CD4-positive, CD25-positive, alpha-beta regulatory T cell (primary cell): Measurements from ENCODE around the gene CD9. TPM values are rescaled to one million over a fixed set of nuclear protein-coding genes. Genes with fewer than 3 reads are reported as not detected.

Source experiments
- ATAC-seq, 2 donors: fragments of 150-1000 bp; cut with Tn5 transposase; one replicate each; pipeline ENCODE4 v1.10.0; 2021; ENCODE audit warnings: low read depth in 2 of 2, moderate number of reproducible peaks in 2 of 2, moderate library complexity in 1 of 2
- DNase-seq, 3 donors: peaks; one replicate each; pipeline versions ENCODE4 v3.0.0 to v3.0.0-alpha.2; 2012 to 2022; ENCODE audit warnings: mixed read lengths in 1 of 3
- H3K27ac ChIP-seq: one replicate; pipeline ENCODE4 v1.7.0; 2013; ENCODE audit warnings: mild to moderate bottlenecking, low read length; ENCODE audit not compliant: insufficient read depth, poor library complexity, severe bottlenecking
- H3K27me3 ChIP-seq: one replicate; pipeline ENCODE4 v1.7.0; 2013; ENCODE audit warnings: low read length; ENCODE audit not compliant: control insufficient read depth, insufficient read depth
- H3K36me3 ChIP-seq: one replicate; pipeline ENCODE4 v1.7.0; 2013; ENCODE audit warnings: mild to moderate bottlenecking, low read length, moderate library complexity; ENCODE audit not compliant: control insufficient read depth, insufficient read depth
- H3K4me1 ChIP-seq: 2 replicates; pipeline ENCODE4 v1.7.0; 2013; ENCODE audit warnings: mild to moderate bottlenecking, low read length; ENCODE audit not compliant: insufficient read depth, control insufficient read depth, poor library complexity, severe bottlenecking
- H3K4me3 ChIP-seq: one replicate; pipeline ENCODE4 v1.7.0; 2013; ENCODE audit warnings: low read depth, mild to moderate bottlenecking, low read length, moderate library complexity
- H3K9me3 ChIP-seq, 2 experiments: 1 replicate in 1 of 2; 2 replicates in 1 of 2; pipeline ENCODE4 v1.7.0; 2013; ENCODE audit warnings: low read length in 2 of 2, mild to moderate bottlenecking in 1 of 2, moderate library complexity in 1 of 2; ENCODE audit not compliant: control insufficient read depth in 2 of 2
- H3K27ac Mint-ChIP-seq, 3 donors: one replicate each; pipeline ENCODE4 v1.8.0; 2020 to 2022; ENCODE audit warnings: mild to moderate bottlenecking in 3 of 3, mixed read lengths in 3 of 3, moderate library complexity in 2 of 3
- H3K27me3 Mint-ChIP-seq: one replicate; pipeline ENCODE4 v1.8.0; 2022; ENCODE audit warnings: mild to moderate bottlenecking, mixed read lengths
- H3K36me3 Mint-ChIP-seq: one replicate; pipeline ENCODE4 v1.8.0; 2020; ENCODE audit warnings: mixed read lengths
- H3K4me1 Mint-ChIP-seq, 4 donors: one replicate each; pipeline ENCODE4 v1.8.0; 2020 to 2022; ENCODE audit warnings: mixed read lengths in 4 of 4, mild to moderate bottlenecking in 1 of 4
- H3K4me3 Mint-ChIP-seq, 4 donors: one replicate each; pipeline ENCODE4 v1.8.0; 2020 to 2022; ENCODE audit warnings: mild to moderate bottlenecking in 4 of 4, mixed read lengths in 4 of 4, moderate library complexity in 3 of 4
- H3K9me3 Mint-ChIP-seq, 7 donors: one replicate each; pipeline ENCODE4 v1.8.0; 2020 to 2022; ENCODE audit warnings: mixed read lengths in 7 of 7, mild to moderate bottlenecking in 3 of 7, moderate library complexity in 2 of 7
- polyA plus RNA-seq, 4 donors: library from polyadenylated mRNA; unstranded; fragments of 300-500 nt; fragmentation: Illumina TruSeq; gene quantifications; one replicate each; pipeline ENCODE4 v1.2.3, GENCODE V29; 2021
- total RNA-seq: library from RNA; stranded (reverse); gene quantifications from one replicate; pipeline ENCODE4 v1.2.3, GENCODE V29; 2022

CD9 gene
- total and polyA plus RNA-seq, 5 donors from 2014 or later, result 3.6 to 10.3 (median 4.9) TPM

- DNase-seq, result no peak
- H3K27me3 Mint-ChIP-seq, result peaks cover 4% of the 10 kb centered on the region
- H3K36me3 ChIP-seq, result no peaks in the 10 kb centered on the region
- ATAC-seq, result no peak
- H3K9me3 Mint-ChIP-seq, result no peaks in the 10 kb centered on the region
- no peaks in the 10 kb centered on the region for H3K27me3 ChIP-seq
- H3K9me3 ChIP-seq, result no peaks in the 10 kb centered on the region
- H3K36me3 Mint-ChIP-seq, result no peaks in the 10 kb centered on the region
- H3K4me1 ChIP-seq, result peaks cover 23% of the 10 kb centered on the region
- no peak overlapping the region for H3K4me3 Mint-ChIP-seq
- H3K4me1 Mint-ChIP-seq, result peaks cover 7 to 31% (median 20%) of the 10 kb centered on the region in 4 donors
- H3K27ac Mint-ChIP-seq, result peak overlapping the region in 1 of 3 donors; percentile 84
- H3K4me3 ChIP-seq, result no peak overlapping the region
- no peak overlapping the region for H3K27ac ChIP-seq
Measured at GRCh38 chr12:6228535-6229223, 28.5 kb downstream of the CD9 start.

GRCh38 chr12:6229224-6230218, 29.3 kb downstream of the CD9 start:
- no peak for ATAC-seq
- Histone ChIP-seq H3K27me3 (no peaks in the 10 kb centered on the region), H3K36me3 (no peaks in the 10 kb centered on the region), H3K9me3 (no peaks in the 10 kb centered on the region), H3K27ac (peak overlapping the region; percentile 67), H3K4me1 (peaks cover 23% of the 10 kb centered on the region), H3K4me3 (no peak overlapping the region)
- peaks cover 4% of the 10 kb centered on the region for H3K27me3 Mint-ChIP-seq
- peaks cover 7 to 34% (median 22%) of the 10 kb centered on the region in 4 donors for H3K4me1 Mint-ChIP-seq
- H3K27ac Mint-ChIP-seq, result peak overlapping the region in 2 of 3 donors; percentile 88 to 92
- H3K4me3 Mint-ChIP-seq, result no peak overlapping the region
- H3K36me3 Mint-ChIP-seq, result no peaks in the 10 kb centered on the region
- no peak for DNase-seq
- no peaks in the 10 kb centered on the region for H3K9me3 Mint-ChIP-seq

- no peaks in the 10 kb centered on the region for H3K9me3 ChIP-seq
- no peaks in the 10 kb centered on the region for H3K36me3 ChIP-seq
- Mint-ChIP-seq H3K27me3 (no peaks in the 10 kb centered on the region), H3K4me3 (peak overlapping the region; percentile 5 to 82 (median 60)), H3K27ac (peak overlapping the region; percentile 88 to 93 (median 92)), H3K4me1 (peaks cover 7 to 34% (median 23%) of the 10 kb centered on the region in 4 donors), H3K36me3 (peaks cover 6% of the 10 kb centered on the region), H3K9me3 (no peaks in the 10 kb centered on the region)
- peak overlapping the region; percentile 9 for H3K4me3 ChIP-seq
- H3K27ac ChIP-seq, result peak overlapping the region; percentile 67
- peak; percentile 92 to 95 for ATAC-seq
- H3K4me1 ChIP-seq, result peaks cover 23% of the 10 kb centered on the region
- peak; percentile 60 to 89 (median 78) for DNase-seq
- no peaks in the 10 kb centered on the region for H3K27me3 ChIP-seq
Measured at GRCh38 chr12:6230321-6231110, 30.3 kb downstream of the CD9 start.

- Histone ChIP-seq H3K27ac (peak overlapping the region; percentile 65), H3K27me3 (no peaks in the 10 kb centered on the region), H3K36me3 (no peaks in the 10 kb centered on the region), H3K4me3 (peak overlapping the region; percentile 9), H3K9me3 (no peaks in the 10 kb centered on the region), H3K4me1 (peaks cover 23% of the 10 kb centered on the region)
- Mint-ChIP-seq H3K27ac (peak overlapping the region in 2 of 3 donors; percentile 88 to 92), H3K4me1 (peaks cover 7 to 34% (median 23%) of the 10 kb centered on the region in 4 donors), H3K9me3 (no peaks in the 10 kb centered on the region), H3K4me3 (no peak overlapping the region), H3K36me3 (peaks cover 6% of the 10 kb centered on the region), H3K27me3 (no peaks in the 10 kb centered on the region)
- DNase-seq (no peak), ATAC-seq (no peak)
Measured at GRCh38 chr12:6231359-6232268, 31.4 kb downstream of the CD9 start.

- peak overlapping the region in 2 of 3 donors; percentile 12 to 37 for H3K27ac Mint-ChIP-seq
- Histone ChIP-seq H3K4me3 (no peak overlapping the region), H3K9me3 (no peaks in the 10 kb centered on the region), H3K36me3 (no peaks in the 10 kb centered on the region), H3K4me1 (peaks cover 23% of the 10 kb centered on the region), H3K27ac (no peak overlapping the region), H3K27me3 (no peaks in the 10 kb centered on the region)
- H3K27me3 Mint-ChIP-seq, result no peaks in the 10 kb centered on the region
- H3K9me3 Mint-ChIP-seq, result no peaks in the 10 kb centered on the region
- ATAC-seq (no peak), DNase-seq (no peak)
- H3K36me3 Mint-ChIP-seq, result peaks cover 6% of the 10 kb centered on the region
- no peak overlapping the region for H3K4me3 Mint-ChIP-seq
- H3K4me1 Mint-ChIP-seq, result peaks cover 7 to 34% (median 23%) of the 10 kb centered on the region in 4 donors
Measured at GRCh38 chr12:6233121-6233971, 33.1 kb downstream of the CD9 start.

GRCh38 chr12:6234214-6234613, 34.0 kb downstream of the CD9 start:
- ATAC-seq (no peak), DNase-seq (no peak)
- Histone ChIP-seq H3K9me3 (no peaks in the 10 kb centered on the region), H3K4me1 (peaks cover 23% of the 10 kb centered on the region), H3K27me3 (no peaks in the 10 kb centered on the region), H3K27ac (no peak overlapping the region), H3K36me3 (no peaks in the 10 kb centered on the region), H3K4me3 (no peak overlapping the region)
- Mint-ChIP-seq H3K36me3 (peaks cover 6% of the 10 kb centered on the region), H3K4me3 (no peak overlapping the region), H3K27me3 (no peaks in the 10 kb centered on the region), H3K4me1 (peaks cover 7 to 34% (median 23%) of the 10 kb centered on the region in 4 donors), H3K9me3 (no peaks in the 10 kb centered on the region), H3K27ac (peak overlapping the region; percentile 12 to 37 (median 35))
